Activated T-cell treated with anti-CD3 and anti-CD28 coated beads for 1 hour (primary cell): ENCODE measurements around the gene SMIM45.

ENCODE experiments used
- DNase-seq: peaks from one replicate; pipeline ENCODE4 v3.0.0-alpha.2; 2020; ENCODE audit warnings: low read depth

The SMIM45 gene

GRCh38 chr22:41970601-41971000, 18.7 kb downstream of the SMIM45 start:
- DNase-seq: no peak

DNA sequence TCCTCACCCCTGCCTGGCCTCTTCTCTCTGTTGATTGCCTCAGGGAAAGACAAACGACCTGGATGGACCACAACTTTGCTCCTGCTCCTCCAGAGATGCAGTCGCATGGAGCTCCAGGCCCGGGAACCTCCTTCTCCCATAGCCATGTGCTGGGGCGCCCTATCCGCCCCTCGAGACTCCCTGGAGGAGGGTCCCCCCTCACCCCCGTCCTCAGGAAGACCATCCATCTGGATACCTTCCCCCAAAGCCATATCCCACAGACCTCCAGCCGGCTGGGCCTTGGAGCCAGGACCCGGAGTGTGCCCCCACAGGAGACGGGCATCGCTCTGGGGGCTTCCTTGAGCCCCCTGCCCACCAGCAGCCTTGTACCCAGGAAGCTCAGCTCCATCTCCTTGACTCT, 19.5 kb downstream of the SMIM45 start:
- DNase-seq: no peak

GRCh38 chr22:41974691-41975290, 22.8 kb downstream of the SMIM45 start:
- DNase-seq: no peak

DNA sequence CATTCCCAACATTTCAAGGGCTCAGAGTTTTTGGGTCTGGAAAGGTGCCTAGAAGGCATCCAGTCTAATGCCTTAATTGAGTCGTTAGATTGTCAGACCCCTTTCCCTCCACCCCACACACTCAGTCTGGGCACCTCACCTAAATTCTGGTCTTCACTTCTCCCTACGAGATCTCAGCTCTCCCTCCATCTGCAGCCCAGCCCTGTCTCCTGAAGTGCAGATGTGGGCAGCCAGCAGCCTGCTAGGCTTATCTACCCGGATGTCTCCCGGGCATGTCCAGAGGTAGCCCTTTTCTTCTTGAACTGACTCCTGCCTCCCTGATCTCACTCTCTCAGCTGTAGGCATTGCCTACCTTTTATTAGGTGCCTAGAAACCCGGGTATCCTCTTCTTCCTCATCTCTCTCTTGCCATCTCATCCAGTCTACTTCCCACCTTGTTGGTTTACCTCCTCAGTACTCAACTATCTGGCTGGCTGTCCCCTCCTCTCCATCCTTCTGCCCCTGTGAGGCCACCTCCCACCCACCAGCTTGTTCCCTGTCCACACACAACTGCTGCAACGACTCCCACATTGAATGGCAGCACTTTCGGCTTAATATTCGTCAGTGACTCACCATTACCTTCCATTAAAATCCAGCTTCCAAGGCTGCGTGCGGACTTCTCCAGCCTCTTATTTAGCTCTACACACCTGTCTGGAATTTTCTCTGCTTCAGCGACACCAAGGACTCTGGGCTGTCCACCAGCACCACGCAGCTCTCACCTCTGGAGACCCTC, 23.5 kb downstream of the SMIM45 start:
- DNase-seq: no peak

GRCh38 chr22:41976070-41976901, 24.3 kb downstream of the SMIM45 start:
- peak; percentile 25 for DNase-seq

GRCh38 chr22:41976961-41977566, 25.1 kb downstream of the SMIM45 start:
- no peak for DNase-seq

GRCh38 chr22:41978732-41979131, 26.8 kb downstream of the SMIM45 start:
- DNase-seq: no peak

GRCh38 chr22:41979423-41980250, 27.7 kb downstream of the SMIM45 start:
- DNase-seq: no peak

DNA sequence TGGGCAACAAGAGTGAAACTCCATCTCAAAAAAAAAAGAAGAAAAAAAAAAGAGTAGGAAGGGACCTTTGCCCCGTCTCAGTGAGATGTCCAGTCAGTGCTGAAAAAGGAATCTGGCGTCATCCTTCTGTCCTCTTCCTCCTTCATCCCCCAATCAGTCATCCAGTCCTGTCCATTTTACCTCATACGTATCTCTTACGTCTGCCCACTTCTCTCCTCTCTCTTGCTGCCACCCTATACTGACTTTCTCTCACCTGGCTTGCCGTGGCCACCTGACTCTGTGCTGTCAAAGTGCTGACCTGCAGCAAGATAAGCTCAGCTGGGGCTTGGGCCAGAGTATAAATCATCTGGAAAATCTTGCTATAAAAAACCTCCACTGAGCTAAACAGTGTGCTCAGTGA, 30.9 kb downstream of the SMIM45 start:
- no peak for DNase-seq

- no peak for DNase-seq
Observed at GRCh38 chr22:41983513-41984405, 31.8 kb downstream of the SMIM45 start.

DNA sequence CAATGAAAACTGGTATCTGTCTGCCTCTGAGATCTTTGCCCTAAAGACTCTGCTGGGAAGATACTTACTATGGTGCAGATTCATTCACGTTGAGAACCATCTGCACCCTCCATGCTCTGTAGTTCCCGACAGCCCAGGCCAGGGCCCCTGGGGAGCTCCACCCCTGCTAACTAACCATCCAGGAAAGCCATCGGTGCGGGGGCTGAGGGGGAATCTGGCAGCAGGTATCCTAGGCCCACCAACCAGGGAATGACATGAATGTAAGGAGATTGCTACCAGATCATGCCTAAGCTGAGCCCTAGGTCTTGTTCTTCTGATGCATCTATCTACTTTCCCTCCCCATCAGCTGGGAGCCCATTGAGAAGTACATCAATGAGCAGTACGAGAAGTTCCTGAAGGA, 35.3 kb downstream of the SMIM45 start:
- DNase-seq: no peak

DNA sequence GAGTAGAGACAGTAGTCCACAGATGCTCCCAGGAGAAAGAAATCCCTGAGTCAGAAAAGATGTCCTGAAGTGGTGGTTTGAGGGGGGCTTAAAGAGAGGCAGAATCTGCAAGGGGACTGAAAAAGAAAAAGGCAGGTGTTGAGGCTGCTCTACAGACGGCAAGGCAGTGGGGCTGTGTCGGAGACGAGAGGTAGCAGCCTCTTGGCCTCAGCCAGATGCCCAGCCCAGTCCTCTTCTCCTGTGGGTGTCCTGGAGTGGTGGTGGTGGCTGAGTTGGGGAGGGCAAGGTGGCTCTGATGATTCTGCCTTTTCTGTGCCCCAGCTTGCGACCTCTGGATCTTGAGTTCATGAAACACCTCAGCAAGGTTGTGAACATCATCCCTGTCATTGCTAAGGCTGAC, 37.3 kb downstream of the SMIM45 start:
- no peak for DNase-seq

- no peak for DNase-seq
Observed at GRCh38 chr22:41991111-41991510, 39.2 kb downstream of the SMIM45 start.

DNA sequence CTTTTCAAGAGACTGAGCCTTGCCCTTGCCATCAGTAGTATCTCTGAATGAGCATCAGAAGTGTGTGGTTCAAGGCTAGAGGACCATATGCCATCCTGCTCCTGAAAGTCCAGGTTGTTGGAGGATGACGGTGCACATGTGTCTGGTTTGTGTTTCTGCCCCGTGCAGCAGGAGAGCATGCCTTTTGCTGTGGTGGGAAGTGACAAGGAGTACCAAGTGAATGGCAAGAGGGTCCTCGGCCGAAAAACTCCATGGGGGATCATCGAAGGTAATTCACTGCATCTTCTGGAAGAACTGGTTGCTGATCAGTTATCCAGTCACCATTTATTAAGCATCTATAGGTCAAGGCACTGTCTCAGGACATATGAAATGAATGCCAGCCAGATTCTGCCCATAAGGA, 40.5 kb downstream of the SMIM45 start:
- no peak for DNase-seq

DNA sequence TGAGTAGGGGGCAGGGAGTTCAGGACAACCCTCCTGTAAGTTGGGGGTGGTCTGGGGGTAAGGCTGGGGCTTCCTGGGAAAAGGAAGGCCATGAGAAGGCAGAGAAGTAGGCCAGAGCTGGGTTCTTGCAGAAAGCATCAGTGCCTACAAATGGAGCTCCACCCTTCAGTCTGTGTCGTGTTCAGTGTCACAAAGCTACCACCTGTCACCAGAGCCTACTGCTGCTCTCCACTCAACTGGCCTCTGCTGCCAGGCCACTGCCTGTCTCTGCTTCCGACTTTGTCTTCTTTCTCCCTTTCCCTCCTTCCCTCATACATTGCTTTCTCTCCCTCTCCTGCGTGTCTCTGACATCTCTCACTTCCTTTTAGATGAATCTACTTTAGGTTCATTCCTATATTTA, 43.3 kb downstream of the SMIM45 start:
- no peak for DNase-seq

DNA sequence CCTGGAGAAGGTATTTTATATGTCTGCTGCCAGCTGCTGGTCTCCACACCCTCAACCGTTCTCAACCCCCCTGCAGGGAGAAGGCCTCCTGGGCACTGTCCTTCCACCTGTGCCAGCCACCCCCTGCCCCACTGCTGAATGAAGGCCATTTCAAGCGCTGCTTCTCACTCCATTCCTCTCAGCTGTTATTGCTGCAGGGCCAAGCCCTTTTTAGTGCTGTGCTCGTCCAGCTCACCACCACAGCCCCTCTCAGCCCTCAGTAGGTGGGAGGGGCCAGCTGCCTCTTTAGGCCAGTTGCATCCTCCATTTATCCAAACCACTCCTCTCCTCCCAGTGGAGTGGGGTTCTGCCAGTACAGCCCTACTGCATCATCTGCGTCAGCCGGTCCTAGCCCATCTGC, 44.9 kb downstream of the SMIM45 start:
- DNase-seq: no peak

DNA sequence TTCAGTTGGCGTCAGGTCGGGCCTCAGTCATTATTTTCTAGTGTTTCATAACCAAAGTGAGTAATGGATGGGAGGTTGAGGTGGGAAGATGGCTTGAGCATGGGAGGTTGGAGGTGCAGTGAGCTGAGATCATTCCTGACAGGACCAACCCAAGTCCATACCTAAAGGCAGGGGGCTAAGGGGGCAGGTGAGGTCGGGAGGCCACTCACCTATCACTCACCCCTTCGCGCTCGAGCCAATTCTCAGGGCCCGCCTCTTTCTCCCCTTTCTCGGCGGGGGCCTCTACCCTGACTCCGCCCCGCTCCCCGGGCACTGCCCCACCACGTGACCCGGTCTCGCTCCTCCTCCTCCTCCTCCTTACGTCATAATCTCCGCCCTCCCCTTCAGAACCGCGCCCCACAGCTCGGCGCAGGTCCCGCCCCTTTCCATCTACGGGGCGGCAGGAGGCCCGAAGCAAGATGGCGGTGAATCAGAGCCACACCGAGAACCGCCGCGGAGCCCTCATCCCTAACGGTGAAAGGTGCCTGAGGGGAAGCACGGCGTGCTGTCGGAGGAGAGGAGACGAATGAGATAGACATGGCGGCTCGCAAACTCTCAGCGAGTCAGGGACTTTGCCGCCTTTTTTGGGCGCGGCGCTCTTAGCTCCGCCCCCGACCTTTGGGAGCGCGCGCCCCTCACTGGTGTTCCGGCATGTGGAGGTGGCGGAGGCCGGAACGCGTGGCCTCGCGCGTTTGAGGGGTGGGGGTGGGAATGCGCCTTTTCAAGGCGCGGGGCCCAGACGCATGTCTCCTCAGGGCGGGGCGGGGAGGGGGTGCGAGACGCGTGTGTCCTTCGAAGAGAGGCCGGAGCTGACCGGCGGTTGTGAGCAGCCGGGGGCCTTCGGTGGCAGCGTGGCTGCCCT, 46.7 kb downstream of the SMIM45 start, which contains the start of gene WBP2NL:
Gene WBP2NL (plus strand): TSS at position 428 of the 901 bp plus-strand sequence. CDS start 31 bp downstream, at position 459.
- peak; percentile 83 for DNase-seq

GRCh38 chr22:42000466-42000865, 48.5 kb downstream of the SMIM45 start:
- DNase-seq: no peak

DNA sequence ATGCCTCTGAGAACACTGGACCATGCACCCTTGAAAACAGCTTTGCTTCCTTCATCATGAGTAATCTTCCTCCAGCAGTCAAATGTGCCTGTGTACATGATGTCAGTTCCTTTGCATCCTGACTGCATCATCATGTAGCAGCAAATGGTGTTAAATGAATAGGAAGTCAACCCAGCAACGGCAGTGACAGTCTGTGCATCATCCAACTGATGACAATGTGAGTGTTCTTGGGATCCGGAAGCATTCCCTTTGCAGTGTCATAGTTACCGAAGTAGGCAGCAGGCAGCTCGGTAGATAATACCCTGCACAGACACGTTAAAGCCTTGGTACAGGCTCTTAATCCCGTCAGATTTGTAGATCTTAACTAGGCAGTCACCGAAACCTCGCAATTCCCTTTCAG, 49.2 kb downstream of the SMIM45 start:
- DNase-seq: no peak
